B cell (primary cell): ENCODE measurements around the gene OR2T10.

Experiments used
- EZH2 ChIP-seq: IDR thresholded peaks from 2 replicates; pipeline ENCODE4 v1.6.1; 2012; ENCODE audit warnings: borderline replicate concordance, low read depth, mild to moderate bottlenecking, moderate library complexity, low read length; ENCODE audit not compliant: insufficient read depth, poor library complexity, severe bottlenecking
- TF ChIP-seq, protein P1 (sequence below): fragments of 200-600 bp; IDR thresholded peaks from one replicate; pipeline ENCODE4 v1.8.0; 2022; ENCODE audit warnings: antibody characterized with exemption, mild to moderate bottlenecking

- TF ChIP-seq, protein P1, sequence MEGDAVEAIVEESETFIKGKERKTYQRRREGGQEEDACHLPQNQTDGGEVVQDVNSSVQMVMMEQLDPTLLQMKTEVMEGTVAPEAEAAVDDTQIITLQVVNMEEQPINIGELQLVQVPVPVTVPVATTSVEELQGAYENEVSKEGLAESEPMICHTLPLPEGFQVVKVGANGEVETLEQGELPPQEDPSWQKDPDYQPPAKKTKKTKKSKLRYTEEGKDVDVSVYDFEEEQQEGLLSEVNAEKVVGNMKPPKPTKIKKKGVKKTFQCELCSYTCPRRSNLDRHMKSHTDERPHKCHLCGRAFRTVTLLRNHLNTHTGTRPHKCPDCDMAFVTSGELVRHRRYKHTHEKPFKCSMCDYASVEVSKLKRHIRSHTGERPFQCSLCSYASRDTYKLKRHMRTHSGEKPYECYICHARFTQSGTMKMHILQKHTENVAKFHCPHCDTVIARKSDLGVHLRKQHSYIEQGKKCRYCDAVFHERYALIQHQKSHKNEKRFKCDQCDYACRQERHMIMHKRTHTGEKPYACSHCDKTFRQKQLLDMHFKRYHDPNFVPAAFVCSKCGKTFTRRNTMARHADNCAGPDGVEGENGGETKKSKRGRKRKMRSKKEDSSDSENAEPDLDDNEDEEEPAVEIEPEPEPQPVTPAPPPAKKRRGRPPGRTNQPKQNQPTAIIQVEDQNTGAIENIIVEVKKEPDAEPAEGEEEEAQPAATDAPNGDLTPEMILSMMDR, result no peak
- no peak for TF ChIP-seq EZH2
These were observed 885 bp downstream of the OR2T10 start for GRCh38 chr1:248596615-248597014.
